NCI-H146 treated with DMSO at 0.1 percent for 48 hours (cell line): ENCODE results near the gene TSPYL4.
A peak's percentile ranks its signal among the peaks of the same experiment; 100 is the strongest.

ENCODE experiments used
- DNase-seq: peaks from one replicate; lab custom pipeline; 2025; ENCODE audit not compliant: unreplicated experiment; lab: John Stamatoyannopoulos, UW

TSPYL4 gene

GRCh38 chr6:116229287-116229913, 24.5 kb downstream of the TSPYL4 start:
- DNase-seq: no peak

DNA sequence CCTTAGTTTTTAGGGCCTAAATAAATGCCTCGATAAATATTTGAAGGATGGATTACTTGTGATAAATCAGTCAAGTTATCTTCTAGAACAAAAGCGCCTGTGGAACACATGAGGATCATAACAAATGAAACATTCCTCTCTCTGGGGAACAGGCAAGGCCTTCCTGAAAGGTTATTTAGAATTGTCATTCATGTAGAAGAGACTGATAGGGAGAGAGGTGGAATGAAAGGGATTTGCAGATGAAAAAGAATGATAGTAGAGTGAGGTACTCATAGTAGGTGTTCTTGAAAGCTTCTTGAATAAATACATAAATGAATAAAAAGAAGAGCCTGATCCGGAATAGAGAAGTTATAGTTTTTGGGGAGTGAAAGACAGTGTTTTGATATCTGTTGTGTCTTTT, 30.5 kb downstream of the TSPYL4 start:
- no peak for DNase-seq

- no peak for DNase-seq
These were observed 32.0 kb downstream of the TSPYL4 start for GRCh38 chr6:116221911-116222310.

GRCh38 chr6:116221067-116221466, 32.8 kb downstream of the TSPYL4 start:
- DNase-seq: no peak

GRCh38 chr6:116218866-116219265, 35.0 kb downstream of the TSPYL4 start:
- no peak for DNase-seq

DNA sequence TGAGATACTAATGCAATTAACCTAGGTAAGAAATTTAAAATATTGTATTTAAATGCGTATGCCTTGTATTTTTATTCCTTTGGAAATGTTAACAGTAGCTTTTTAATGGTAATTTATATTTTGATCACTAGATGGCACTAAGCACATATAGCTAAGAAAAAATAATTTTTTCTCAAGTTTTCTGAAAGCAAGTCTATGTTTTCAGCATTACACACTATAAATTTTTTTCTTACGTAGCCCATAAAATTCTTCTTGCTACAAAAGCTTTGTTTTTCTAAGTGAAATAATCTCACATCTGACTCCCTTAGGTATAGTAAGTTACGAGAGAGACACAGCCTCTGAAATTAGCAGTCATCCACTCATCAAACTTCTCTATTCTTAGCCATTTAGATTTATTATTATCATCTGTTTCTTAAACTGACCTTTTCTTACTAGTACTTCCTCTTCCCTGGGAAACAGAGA, 35.7 kb downstream of the TSPYL4 start:
- DNase-seq: peak; percentile 21

GRCh38 chr6:116217069-116217468, 36.8 kb downstream of the TSPYL4 start:
- DNase-seq: no peak

DNA sequence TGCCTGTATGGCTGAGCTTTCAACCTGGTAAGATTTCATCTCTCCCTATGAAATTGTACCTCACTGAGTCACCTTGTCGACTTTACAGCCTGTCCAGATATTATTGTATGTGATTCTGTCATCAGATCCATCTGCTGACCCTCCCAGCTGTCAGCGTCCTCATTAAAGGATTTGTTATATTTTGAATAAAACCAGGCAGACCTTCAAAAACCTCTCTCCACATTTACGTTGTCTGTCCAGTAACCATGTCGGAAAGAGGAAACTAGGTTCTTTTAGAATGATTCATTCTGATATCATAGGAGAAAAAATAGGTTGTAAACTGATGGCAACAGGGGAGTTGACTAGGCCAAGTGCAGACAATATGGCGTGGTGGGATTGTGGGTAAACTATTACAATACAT, 38.5 kb downstream of the TSPYL4 start:
- DNase-seq: no peak

DNA sequence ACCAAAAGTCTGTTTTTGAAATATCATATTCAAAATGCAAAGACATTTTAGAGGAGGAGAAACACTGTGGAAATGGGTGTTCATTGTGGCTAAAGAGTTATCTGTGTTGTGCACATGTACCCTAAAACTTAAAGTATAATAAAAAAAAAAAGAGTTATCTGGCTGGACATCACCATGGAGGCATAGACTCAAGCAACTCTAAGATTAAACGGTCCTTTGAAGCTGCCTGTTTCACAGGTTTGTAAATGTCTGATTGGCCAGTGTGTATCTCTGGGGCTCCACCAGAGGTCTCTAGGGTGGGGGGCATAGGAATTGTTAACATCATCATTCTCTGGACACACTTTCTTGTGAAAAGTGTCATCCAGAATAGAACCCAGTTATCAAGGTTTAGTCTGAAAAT, 39.2 kb downstream of the TSPYL4 start:
- no peak for DNase-seq

DNA sequence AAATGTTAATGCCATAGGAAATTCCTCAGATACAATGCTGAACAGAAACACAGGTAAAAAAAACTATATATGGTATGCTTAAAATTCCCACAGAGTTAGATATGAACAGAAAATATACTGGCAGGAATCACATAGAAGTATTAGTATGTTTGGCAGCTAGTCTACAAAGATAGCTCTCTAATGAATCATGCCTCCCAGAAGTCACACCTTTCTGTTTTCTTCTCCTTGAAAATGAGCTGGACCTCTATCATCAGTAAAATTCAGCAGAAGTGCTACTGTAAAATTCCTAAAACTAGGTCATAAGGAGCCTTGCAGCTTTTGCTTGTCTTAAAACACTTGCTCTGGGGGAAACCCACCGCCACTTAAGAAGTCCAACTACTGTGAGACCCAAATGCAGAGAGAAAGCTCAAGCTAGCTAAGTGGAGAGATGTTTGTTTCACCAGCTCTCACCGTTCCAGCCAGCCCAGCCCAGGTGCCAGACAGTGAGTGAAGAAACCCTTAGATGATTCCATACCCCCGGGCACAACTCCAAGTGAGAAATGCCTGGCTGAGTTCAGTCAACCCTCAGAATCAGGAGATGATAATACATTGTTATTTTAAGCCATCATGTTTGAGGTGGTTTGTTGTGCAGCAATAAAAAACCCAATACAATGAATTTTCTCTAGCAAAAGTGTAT, 43.0 kb downstream of the TSPYL4 start:
- DNase-seq: no peak

GRCh38 chr6:116210316-116210715, 43.6 kb downstream of the TSPYL4 start:
- no peak for DNase-seq

- no peak for DNase-seq
These were observed 45.7 kb downstream of the TSPYL4 start for GRCh38 chr6:116208056-116208785.

GRCh38 chr6:116206231-116206903, 47.5 kb downstream of the TSPYL4 start:
- DNase-seq: no peak

- no peak for DNase-seq
These were observed 48.6 kb downstream of the TSPYL4 start for GRCh38 chr6:116205281-116205680.

GRCh38 chr6:116201538-116201937, 52.3 kb downstream of the TSPYL4 start:
- no peak for DNase-seq

DNA sequence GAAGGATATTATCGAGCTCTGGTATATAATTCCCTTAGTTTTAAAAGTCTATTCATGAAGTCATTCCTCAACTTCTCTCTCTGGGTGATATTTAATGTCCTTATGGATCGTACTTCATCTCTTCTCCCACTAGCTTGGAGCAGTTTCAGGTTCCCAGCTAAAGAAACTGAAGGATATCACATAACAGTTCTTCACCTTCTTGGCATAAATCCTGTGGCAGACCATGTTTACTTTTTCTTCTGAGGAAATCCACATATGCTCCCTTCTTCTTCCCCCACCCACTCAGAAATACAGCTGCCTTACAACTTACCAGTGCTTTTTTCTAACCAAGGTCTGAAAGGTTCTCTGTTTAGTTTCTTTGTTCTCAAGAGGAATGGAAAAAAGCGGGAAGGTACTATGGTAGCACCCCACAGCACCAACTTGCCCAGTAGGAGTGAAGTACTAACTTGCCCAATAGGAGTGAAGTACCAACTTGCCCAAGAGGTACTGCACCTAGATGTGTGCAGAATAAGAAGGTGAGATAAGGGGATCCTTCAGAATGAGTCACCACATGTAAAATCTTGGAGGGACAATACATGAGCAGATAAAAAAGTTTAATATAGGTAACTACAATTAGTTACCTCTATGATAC, 53.1 kb downstream of the TSPYL4 start:
- no peak for DNase-seq
